HTR-8/SVneo (cell line): ENCODE measurements around the gene SH3TC2.
A peak's percentile ranks its signal among the peaks of the same experiment; 100 is the strongest.
"Not testable (repeated sequence)": the region's sequence is repeated elsewhere in the genome, so short reads cannot be mapped to it uniquely, and the experiment has no call there.

Experiments used
- DNase-seq: peaks from one replicate; pipeline ENCODE4 v3.0.0; 2011; ENCODE audit warnings: low spot score, mixed read lengths; ENCODE audit not compliant: insufficient read length
- FAIRE-seq: peaks from 2 replicates; lab custom pipeline; 2011; peaks lifted over from hg19 to GRCh38; lab: Jason Lieb, UNC

The SH3TC2 gene

DNA sequence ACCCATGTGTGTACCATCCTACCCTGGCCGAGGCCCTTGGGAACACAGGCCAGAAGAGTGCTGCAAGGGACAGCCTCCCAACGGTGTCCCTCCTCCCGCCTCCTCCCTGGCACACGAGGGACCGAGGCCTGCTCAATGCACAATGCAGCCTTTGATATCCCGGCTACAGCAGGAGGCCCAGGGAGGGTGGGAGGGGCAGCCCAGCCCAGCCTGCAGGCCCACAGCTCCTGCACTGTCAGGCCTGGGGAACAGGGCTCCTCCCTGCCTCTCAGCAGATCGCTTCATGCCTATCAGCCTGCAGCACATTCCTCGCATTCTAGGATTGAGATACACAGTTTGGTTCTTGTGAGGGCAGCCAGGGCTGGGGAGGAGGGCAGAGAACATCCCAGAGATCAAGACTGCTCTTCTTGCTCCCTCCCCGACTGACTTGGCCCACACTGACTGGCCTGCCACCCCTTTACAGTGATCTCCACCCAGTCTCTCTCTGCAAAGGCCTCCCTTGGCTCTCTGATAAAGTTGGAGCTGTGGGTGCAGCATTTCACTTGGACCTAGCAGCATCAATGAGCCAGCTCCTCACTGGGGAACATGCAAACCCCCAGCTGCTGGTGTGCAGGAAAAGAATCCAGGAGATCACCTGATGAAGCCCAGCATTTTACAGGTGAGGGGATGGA, at the start of gene SH3TC2:
Gene SH3TC2, minus strand, starts transcription at position 46 of the 671 bp plus-strand sequence. Its CDS starts 40 bp downstream, at position 6.
- DNase-seq (peak; percentile 60), FAIRE-seq (peak; percentile 72)

DNA sequence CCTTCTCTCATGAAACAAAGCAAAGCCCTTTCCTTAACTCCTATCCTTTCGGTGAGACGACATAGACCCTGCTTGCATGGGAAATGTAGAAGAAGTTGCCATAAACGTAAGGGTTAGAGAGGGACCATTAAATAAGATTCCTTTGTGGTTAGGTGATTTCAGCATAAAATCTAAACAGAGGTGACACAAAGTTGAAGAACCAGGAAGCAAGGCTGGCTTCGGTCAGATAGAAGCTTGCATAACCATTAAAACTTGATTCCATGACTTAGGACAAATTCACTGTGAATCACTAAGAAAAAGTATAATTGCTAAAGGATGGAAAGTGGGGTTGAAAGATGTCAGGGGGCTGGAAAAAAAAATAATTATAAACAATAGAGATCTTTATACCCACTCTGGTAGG, 47.5 kb upstream of the SH3TC2 start:
- FAIRE-seq = no peak

DNA sequence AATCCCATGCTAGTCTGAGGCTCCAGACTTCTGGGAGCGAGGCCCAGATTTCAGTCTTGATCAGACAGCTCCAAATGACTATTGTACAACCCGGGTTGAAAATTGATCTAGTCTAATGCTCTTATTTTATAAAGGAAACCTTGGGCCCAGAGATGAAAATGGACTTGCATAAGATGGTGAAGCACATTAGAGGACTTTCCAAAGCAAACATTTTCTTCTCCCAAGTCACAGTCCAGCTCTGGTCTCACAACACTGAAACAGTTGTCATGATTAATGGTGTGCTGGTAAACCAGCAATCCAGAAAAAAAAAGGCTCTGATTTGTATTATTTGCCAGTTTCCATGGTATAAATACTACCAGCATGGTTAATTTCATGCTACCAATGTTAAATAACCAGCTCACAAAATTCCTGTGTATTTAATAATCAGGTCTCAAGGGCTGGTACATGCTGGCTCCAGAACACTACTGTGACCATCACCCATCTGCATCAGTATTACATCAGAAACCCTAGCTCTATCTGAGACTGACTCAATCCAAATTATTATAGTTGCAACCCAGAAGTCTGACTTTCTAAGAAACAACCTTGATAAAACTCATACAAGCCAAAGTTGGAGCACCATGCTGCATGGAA, 45.9 kb upstream of the SH3TC2 start:
- DNase-seq (no peak), FAIRE-seq (no peak)

More for the DNA sequence above, 47.5 kb upstream of the SH3TC2 start:
- no peak for DNase-seq

DNA sequence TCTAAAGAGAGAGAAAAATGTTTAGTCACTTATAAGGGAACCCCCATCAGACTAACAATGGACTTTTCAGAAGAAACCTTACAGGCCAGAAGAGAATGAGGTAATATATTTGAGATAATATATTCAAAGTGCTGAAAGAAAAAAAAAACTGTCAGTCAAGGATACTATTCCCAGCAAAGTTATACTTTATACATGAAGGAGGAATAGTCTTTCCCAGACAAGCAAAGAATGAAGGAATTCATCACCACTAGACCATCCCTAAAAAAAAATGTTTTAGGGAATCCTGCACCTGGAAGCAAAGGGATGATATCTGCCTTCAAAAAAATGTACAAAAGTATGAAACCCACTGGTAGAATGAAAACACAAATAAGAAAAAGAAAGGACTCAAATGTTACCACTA, 37.5 kb upstream of the SH3TC2 start:
- FAIRE-seq (no peak), DNase-seq (no peak)

DNA sequence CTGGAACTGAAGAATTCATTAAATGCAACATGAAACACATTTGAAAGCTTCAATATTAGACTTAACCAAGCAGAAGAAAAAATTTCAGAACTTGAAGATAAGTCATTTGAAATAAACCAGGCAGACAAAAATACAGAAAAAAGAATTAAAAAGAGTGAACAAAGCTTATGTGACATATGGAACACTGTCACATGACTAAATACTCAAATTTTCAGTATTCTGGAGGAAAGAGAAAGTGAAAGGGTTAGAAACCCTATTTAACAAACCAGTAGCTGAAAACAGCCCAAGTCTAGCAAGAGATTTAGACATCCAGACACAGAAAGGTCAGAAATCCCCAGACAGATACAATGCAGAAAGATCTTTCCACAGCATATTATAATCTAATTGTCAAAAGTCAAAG, 37.1 kb upstream of the SH3TC2 start:
- DNase-seq (no peak), FAIRE-seq (no peak)

DNA sequence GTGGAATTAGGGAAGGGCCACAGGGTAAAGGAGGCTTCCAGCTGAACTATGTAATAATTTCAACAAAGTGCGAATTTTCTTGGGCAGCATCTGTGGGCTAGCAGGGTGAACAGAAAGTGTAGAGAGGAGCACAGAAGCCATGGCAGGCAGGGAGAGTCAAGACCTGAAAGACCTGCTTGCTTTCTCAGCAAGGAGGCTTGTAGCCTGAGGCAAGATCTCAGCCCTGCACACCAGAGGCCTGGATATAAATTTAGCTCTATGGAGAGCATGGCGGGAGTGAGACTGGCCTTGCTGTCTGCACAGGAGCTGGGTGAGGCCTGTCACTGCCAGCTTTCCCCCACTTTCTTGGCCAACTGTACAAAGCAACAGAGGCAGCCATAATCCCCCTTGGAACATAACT, 32.1 kb upstream of the SH3TC2 start:
- no peak for FAIRE-seq

DNA sequence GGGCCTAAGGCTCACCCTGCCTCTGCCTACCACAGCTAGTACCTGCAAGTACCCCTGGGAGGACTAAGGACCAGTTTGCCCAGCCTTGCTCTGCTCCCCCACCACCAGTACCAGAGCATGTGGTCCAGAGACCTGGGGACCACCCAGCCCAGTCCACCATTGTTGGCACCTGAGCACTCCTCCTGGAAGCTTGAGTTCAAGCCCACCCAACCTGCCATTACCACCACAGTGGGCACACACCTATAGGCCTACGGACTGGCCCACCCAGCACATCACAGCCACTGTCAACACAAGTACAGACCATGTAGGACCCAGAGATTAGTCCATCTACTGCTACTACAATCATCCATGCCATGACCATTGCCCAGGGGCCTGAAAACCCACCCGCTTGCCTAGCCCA, 30.8 kb upstream of the SH3TC2 start:
- DNase-seq (no peak), FAIRE-seq (no peak)

More for the DNA sequence above, 32.1 kb upstream of the SH3TC2 start:
- DNase-seq = no peak

DNA sequence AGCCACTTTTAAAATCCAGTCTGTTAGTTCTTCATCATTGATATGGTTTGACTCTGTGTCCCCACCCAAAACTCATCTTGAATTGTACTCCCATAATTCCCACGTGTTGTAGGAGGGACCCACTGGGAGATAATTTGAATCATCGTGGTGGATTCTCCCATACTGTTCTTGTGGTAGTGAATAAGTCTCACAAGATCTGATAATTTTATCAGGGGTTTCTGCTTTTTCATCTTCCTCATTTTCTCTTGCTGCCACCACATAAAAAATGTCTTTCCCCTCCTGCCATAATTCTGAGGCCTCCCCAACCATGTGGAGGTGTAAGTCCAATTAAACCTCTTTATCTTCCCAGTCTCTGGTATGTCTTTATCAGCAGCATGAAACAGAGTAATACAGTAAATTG, 26.9 kb upstream of the SH3TC2 start:
- DNase-seq = no peak
- FAIRE-seq = no peak

DNA sequence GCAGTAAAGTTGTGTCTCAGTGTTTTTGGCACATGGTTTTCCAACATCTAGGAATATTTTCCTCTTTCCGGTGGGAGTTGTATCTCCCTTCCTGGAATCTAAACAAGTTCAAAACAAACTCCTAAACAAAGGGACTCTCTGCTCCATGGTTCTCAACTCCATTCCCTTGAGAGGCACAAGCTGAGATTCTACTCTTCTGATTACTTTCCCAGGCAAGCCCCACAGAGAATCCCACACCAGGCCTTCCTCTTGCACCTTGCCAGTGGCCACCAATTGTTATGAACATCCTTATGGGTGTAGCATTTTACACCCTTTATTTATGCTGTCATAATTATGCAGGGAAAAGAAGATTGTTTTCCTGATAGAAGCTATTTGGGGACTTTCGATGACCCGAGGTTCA, 25.8 kb upstream of the SH3TC2 start:
- DNase-seq = no peak
- FAIRE-seq = no peak

DNA sequence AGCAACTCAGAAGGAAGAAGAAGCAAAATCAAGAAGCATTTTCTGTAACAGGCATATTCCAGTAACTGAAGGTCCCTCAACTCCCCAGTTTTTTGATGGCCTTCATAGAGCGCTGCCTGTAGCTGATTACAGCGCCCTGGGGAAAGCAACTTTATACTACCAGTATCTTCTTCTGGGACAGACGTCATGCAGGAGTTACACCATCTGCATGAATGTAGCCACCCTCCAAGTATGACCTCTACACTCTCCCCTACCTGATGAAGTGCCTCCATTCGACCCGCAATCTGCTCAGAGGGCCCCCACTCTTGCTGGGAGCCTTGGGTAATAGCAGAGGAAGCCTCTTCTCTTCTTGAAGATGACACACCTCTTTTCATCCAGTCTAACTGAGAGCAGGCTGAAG, 21.0 kb upstream of the SH3TC2 start:
- no peak for FAIRE-seq
- DNase-seq = no peak

DNA sequence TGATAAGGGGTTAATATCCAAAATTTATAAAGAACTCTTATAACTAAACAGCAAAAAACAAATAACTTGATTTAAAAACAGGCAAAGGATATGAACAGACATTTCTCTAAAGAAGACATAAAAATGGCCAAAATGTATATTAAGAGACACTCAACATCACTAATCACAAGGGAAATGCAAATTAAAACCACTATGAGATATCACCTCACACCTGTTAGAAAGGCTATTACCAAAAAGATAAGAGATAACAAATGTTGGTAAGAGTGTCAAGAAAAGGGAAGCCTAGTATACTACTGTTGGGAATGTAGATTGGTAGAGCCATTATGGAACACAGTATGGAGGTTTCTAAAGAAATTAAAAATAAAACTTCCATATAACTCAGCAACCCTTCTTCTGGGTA, 19.4 kb upstream of the SH3TC2 start:
- FAIRE-seq = no peak

DNA sequence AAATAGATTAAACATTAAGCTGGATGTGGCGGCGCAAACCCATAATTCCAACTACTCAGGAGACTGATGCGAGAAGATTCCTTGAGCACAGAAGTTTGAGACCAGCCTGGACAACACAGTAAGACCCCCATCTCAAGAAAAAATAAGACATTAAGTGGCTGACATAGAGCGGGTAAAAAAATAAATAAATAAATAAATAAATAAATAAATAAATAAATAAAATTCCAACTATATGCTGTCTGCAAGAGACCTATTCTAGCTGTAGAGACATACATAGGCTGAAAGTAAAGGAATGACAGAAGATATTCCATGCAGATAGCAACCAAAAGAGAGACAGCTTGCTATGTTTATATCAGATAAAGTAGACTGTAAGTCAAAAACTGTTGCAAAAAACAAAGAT, 17.4 kb upstream of the SH3TC2 start:
- FAIRE-seq (no peak), DNase-seq (no peak)

More for the DNA sequence above, 19.4 kb upstream of the SH3TC2 start:
- DNase-seq = no peak

DNA sequence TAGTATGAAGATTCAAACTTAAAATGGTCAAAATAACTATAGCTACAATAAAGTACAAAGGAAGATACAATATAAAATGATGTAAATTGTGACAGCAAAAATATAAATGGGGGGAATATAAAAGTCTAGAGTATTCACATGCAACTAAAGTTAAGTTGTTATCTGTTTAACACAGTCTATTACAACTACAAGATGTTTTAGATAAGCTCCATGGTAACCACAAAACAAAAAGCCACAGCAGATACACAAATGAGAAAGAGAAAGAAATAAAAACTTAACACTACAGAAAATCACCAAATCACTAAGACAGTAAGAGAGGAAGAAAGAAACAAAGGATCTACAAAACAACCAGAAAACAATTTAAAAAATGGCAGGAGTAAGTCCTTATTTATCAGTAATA, 17.0 kb upstream of the SH3TC2 start:
- FAIRE-seq (no peak), DNase-seq (no peak)

DNA sequence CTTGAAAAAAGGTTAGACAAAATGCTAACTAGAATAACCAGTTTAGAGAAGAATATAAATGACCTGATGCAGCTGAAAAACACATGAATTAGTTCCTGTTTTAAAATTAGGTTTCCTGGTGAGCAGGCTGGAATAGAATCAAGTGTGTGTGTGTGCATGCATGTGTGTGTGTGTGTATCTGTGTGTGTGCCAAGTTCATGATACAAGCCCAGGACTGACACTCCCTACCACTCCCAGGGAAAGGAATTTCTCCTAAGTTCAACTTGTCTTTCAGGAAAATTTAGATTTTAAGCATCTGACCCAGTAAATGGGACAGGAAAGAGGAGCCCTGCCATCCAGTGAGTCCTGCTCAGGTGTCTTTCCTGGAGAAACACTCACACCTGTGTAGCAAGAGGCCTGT, 11.2 kb upstream of the SH3TC2 start:
- not testable (repeated sequence) for DNase-seq, FAIRE-seq

DNA sequence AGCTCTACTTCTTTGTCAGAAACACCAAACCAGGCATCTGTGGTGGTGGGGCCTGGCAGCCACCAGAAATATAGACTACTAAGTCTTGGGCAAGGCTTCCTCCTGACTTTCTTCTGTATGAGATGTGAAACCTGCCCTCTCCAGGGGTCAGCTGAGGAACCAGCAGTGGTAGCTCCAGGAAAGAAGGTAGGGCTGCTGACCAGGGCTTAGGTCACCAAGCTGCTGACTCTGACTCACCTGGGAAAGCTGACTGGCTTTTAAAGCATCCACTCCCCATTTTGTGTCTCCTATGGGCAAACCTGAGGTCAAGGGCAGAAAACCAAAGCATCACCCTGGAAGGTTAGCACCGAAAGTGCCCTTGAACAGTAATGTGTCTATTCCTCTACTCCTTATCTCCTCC, 10.4 kb upstream of the SH3TC2 start:
- FAIRE-seq = no peak
- no peak for DNase-seq

DNA sequence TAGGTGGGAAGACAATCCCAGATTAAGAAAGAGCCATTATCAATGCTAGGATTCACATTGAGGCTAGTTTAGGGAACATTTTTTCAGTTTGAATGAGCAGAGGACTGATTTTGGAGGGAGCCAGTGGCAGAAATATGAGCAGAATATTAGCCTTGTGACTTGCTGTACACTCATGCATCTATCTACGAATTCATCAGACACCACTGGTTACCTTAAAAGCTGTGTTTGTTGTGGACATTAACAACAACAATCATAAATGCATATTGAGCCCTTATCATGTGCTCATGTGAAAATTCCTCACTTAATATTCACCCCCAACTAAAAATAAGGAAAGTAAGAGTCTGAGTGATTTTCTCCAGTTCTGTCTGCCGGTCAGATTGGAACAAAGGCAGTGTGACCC, 9.9 kb upstream of the SH3TC2 start:
- FAIRE-seq (no peak), DNase-seq (no peak)

DNA sequence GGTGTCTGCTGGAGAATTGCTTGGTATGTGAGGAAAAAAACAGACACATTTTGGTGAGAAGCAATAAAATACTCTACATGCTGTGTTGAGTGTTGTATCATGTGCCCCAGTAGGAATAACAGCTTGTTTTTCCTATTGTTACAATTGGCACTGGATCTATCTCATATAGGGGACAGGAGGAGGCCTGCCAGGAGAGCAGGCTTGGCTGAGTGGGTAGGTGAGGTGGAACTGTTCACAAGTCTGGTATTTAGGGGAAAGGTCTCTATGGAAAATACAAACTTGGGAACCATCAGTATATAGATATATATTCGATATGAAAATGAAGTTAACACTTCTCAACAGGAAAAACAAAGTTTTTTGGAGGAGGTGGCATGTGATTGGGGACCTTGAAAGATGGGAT, 9.5 kb upstream of the SH3TC2 start:
- no peak for DNase-seq
- no peak for FAIRE-seq

DNA sequence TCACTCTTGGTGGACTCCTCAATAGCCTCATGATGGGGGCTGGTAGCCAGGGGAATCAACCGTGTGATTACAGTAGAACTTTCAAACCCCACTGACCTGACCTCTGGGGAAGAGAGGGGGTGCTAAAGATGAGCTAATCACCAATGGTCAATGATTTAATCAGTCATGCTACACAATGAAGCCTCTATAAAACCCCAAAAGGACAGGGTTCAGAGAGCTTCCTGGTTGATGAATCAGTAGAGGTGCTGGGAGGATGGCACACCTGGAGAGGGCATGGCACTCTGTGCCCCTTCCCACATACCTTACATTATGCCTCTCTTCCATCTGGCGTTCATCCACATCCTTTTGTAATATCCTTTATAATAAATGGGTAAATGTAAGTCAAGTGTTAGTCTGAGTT, 8.9 kb upstream of the SH3TC2 start:
- FAIRE-seq = no peak
- no peak for DNase-seq

DNA sequence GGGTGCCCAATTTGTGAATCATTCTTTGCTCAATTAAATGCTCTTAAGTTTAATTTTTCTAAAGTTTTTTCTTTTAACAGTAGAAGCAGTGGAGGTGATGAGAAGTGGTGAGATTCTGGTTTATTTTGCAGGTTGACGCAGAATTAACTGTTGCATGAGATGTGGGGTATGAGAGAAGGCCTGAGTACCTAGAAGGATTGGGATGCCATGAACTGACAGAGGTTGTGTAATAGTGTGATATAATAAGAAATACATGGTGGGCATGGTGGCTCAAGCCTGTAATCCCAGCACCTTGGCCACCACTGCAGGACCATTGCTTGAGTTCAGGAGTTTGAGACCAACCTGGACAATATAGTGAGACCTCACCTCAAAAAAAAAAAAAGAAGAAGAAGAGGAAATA, 8.4 kb upstream of the SH3TC2 start:
- FAIRE-seq (no peak), DNase-seq (no peak)

DNA sequence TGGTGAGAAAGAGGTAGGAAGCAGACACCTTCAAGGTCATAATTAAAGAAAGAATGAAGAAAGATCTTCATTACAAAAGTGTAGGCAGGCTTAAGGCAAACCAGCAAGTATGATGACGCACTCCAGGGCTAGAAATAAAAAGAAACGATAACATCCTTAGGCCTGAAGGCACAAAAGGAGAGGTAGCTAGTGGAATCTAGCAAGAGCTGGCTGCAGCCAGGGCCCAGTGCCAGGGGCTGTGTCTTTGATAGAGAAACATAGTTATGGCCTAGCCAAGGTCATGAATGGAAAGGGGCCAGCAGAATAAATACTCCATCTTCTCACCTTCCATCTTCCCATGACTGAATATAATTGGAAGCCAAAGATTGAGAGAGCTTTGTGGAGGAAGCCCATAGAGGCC, 6.8 kb upstream of the SH3TC2 start:
- no peak for DNase-seq
- no peak for FAIRE-seq

DNA sequence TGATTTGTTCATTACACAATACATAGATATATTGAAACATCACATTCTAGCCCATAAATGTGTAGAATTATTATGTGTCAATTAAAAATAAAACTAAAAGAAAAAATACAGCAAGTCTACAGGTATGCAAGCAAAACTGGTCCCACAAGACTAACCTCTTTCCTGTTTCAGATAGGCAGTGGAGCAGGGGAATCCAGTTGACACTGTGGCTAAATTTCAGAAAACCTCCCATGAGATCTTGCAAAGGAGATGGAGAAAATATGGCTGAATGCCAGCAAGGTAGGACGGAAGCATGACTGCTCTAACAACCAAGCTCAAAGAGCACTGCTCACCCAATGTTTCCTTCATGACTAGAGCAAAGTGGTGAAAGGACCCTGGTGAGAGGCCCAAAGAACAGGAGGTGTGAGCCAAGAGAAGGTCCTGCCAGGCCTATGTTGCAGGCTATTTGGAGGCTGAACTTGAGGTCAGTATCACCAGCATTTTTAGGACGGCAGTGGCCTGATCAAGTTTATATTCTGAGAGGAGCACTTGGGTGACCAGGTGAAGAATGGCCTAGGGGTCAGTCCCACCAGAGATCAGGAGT, 1.1 kb upstream of the SH3TC2 start:
- DNase-seq = no peak
- no peak for FAIRE-seq
